Lower lobe of right lung (tissue), 2 donors: ENCODE measurements around the gene GIPC1. TPM values are rescaled to one million over a fixed set of nuclear protein-coding genes. Genes with fewer than 3 reads are reported as not detected.

Experiments used
- ATAC-seq, 2 donors: fragments of 200-7000 bp; cut with Tn5 transposase; one replicate each; pipeline ENCODE4 v1.9.1; 2020 to 2022; ENCODE audit warnings: mild to moderate bottlenecking in 2 of 2, moderate library complexity in 2 of 2
- DNase-seq: peaks from one replicate; pipeline ENCODE4 v3.0.0-alpha.2; 2020
- H3K27ac ChIP-seq: fragments of 200-600 bp; one replicate; pipeline ENCODE4 v1.8.0; 2022
- H3K27me3 ChIP-seq: fragments of 200-600 bp; one replicate; pipeline ENCODE4 v1.8.0; 2022; ENCODE audit warnings: low read depth
- H3K36me3 ChIP-seq: fragments of 200-600 bp; one replicate; pipeline ENCODE4 v1.8.0; 2022; ENCODE audit warnings: mild to moderate bottlenecking
- H3K4me1 ChIP-seq: fragments of 200-600 bp; one replicate; pipeline ENCODE4 v1.8.0; 2022
- H3K4me3 ChIP-seq: fragments of 200-600 bp; one replicate; pipeline ENCODE4 v1.8.0; 2022; ENCODE audit warnings: mild to moderate bottlenecking
- H3K9me3 ChIP-seq: fragments of 200-600 bp; one replicate; pipeline ENCODE4 v1.8.0; 2022
- intact Hi-C: fragments of 100-400 bp; cut with DNase I; formaldehyde crosslinking; loops from one replicate; pipeline ENCODE4 v1.11.0; 2022
- total RNA-seq: library from RNA; stranded (reverse); fragmentation: NEBNext Ultra II Directional; extraction: Animal tissue kit (Norgen Biotek cat#: 25700); gene quantifications from one replicate; pipeline ENCODE4 v1.2.1, GENCODE V29; 2021
- TF ChIP-seq, protein P1 (sequence below): fragments of 200-600 bp; IDR thresholded peaks from one replicate; pipeline ENCODE4 v1.8.0; 2022; ENCODE audit warnings: antibody characterized with exemption, mild to moderate bottlenecking
- donor health status: DM: no; HTN: yes; CAD: no; lungs with severe emphysema.

GIPC1 gene
- total RNA-seq, 1 donor from 2014 or later, result 72.1 TPM

DNA sequence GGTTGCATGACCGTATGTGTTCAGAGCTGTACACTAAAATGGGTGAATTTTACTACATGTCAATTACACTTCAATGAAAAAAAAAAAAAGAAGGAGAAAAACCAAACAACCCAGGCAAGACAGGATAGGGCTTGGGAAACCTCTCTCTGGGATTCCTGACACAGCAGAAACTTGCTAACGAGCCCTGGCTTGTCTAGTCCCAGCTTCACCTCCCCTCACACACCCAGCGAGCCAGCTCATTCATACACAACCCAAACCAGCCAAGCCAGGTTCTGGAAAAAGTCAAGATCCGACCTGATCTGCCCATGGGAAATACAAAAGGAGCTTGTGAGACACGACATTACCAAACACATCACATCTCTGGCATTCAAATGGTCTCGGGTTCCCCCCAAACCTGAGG is 29.8 kb upstream of the GIPC1 start:
- TF ChIP-seq, protein P1, sequence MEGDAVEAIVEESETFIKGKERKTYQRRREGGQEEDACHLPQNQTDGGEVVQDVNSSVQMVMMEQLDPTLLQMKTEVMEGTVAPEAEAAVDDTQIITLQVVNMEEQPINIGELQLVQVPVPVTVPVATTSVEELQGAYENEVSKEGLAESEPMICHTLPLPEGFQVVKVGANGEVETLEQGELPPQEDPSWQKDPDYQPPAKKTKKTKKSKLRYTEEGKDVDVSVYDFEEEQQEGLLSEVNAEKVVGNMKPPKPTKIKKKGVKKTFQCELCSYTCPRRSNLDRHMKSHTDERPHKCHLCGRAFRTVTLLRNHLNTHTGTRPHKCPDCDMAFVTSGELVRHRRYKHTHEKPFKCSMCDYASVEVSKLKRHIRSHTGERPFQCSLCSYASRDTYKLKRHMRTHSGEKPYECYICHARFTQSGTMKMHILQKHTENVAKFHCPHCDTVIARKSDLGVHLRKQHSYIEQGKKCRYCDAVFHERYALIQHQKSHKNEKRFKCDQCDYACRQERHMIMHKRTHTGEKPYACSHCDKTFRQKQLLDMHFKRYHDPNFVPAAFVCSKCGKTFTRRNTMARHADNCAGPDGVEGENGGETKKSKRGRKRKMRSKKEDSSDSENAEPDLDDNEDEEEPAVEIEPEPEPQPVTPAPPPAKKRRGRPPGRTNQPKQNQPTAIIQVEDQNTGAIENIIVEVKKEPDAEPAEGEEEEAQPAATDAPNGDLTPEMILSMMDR, result no peak
- Histone ChIP-seq H3K4me3 (no peak overlapping the region), H3K4me1 (peaks cover 6% of the 10 kb centered on the region), H3K27ac (no peak overlapping the region), H3K27me3 (no peaks in the 10 kb centered on the region), H3K9me3 (no peaks in the 10 kb centered on the region), H3K36me3 (no peaks in the 10 kb centered on the region)
- intact Hi-C loops, result no loop called here
- DNase-seq (no peak), ATAC-seq (no peak)

DNA sequence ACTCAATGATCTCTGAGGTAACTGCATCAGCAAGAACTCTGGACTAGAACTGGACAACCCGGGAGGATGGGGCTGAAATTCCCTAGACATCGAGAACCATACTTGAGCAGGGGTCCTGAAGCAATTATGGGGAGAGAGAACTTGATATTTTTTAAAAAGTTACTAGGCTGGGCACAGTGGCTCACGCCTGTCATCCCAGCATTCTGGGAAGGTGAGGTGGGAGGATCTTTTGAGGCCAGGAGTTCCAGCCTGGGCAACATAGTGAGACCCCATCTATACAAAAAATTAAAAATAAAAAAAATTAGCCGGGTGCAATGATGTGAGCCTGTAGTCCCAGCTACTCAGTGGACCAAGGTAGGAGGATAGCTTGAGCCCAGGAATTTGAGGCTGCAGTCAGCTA is 24.6 kb upstream of the GIPC1 start:
- H3K27me3 ChIP-seq, result no peaks in the 10 kb centered on the region
- DNase-seq (no peak), ATAC-seq (no peak)
- peaks cover 14% of the 10 kb centered on the region for H3K36me3 ChIP-seq
- H3K4me1 ChIP-seq, result peaks cover 29% of the 10 kb centered on the region
- H3K9me3 ChIP-seq, result no peaks in the 10 kb centered on the region
- TF ChIP-seq, protein P1, result no peak
- no peak overlapping the region for H3K4me3 ChIP-seq
- peak overlapping the region; percentile 99 for H3K27ac ChIP-seq
- intact Hi-C loops, result no loop called here

DNA sequence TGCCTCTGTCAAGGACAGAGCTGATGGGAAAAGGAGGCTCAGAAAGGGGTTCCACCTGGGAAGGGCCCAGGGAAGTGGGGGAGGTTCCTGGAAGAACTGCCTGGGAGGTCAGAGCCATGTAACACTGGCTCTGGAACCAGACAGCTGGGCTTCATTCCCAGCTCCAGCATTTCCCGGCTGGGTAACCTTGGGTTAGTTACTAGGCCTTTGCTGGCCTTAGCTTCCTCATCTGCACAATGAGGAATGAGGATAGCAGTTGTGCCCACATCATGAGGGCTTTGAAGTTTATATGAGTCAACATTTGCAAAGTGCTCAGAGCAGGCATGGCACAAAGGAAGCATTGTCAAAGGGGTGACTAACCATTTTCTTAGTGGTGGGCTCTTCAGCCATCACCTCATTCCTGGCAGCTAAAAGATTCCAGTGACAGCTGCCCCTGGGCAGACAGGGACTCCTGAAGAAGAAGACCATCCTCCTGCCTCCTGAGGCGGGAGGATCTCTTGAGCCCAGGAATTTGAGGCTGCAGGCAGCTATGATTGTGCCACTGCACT is 24.0 kb upstream of the GIPC1 start:
- intact Hi-C loops, result no loop called here
- TF ChIP-seq, protein P1, result no peak
- Histone ChIP-seq H3K36me3 (peaks cover 20% of the 10 kb centered on the region), H3K27ac (peak overlapping the region; percentile 99), H3K9me3 (no peaks in the 10 kb centered on the region), H3K4me3 (no peak overlapping the region), H3K4me1 (peaks cover 35% of the 10 kb centered on the region), H3K27me3 (no peaks in the 10 kb centered on the region)
- ATAC-seq, result no peak
- no peak for DNase-seq

DNA sequence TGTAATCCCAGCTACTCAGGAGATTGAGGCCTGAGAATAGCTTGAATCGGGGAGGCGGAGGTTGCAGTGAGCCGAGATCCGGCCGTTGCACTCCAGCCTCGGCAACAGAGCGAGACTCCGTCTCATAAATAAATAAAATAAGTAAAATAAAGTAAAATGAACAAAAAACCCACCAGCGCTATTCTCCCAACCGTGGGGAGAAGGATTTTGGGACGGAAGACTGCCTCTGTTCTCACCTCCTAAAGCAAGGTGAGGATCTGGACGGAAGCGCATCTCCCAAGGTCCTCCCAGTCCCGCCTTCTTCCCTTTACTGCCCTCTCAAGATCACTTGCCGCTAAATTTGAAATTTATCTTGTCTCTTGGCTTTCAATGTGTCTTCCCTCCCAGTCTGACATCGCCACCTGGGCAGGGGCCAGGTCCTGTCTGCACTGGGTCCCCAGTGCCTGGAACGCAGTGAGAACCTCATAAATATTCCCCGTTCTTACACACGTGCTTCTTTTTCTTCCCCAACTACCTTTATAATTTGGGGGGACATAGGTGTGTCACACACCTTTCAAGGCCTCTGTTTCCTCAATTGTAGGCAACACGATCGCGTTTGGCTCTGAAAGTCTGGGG is 23.4 kb upstream of the GIPC1 start:
- Histone ChIP-seq H3K27me3 (no peaks in the 10 kb centered on the region), H3K27ac (peak overlapping the region; percentile 99), H3K4me3 (no peak overlapping the region), H3K4me1 (peaks cover 41% of the 10 kb centered on the region), H3K9me3 (no peaks in the 10 kb centered on the region), H3K36me3 (peaks cover 26% of the 10 kb centered on the region)
- intact Hi-C loops, result no loop called here
- DNase-seq, result no peak
- TF ChIP-seq, protein P1, result no peak
- ATAC-seq, result no peak

DNA sequence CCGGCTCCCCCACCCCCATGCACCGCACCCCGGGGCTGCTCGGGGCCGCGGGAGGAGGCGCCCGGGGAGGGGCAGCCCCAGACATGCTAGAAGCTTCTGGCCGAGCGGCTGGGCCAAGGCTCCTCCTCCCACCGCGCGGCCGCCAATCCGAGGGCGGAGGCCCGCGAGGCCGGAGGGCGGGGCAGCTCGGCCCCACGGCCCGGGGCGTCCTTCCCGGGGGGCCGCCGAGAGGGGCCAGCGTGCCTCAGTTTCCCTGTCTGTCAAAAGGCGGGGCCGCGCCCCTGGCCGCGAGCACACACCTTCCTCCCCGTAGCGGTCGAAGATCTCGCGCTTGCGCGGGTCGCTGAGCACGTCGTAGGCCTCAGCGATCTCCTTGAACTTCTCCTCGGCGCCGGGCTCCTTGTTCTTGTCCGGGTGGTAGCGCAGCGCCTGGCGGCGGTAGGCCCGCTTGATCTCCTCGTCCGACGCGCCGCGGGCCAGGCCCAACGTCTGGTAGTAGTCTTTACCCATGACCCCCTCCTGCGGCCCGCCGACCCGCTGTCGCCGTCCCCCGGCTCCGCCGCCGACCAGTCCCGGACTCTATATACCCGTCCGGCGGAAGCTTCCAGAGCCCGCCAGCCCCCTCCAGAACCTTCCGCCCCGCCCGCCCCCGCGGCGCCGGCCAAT is 22.0 kb upstream of the GIPC1 start, which contains the start of gene DNAJB1:
Gene DNAJB1, minus strand, starts transcription at position 558 of the 666 bp plus-strand sequence. Its CDS starts 48 bp downstream, at position 510.
- peak within 1 kb of the TSS; percentile 99 for H3K27ac ChIP-seq
- ATAC-seq (peak; percentile 88 to 89), DNase-seq (peak; percentile 89)
- H3K27me3 ChIP-seq, result no peaks in the 10 kb centered on the region
- H3K9me3 ChIP-seq, result no peaks in the 10 kb centered on the region
- TF ChIP-seq, protein P1, result no peak
- H3K4me3 ChIP-seq, result peak within 1 kb of the TSS; percentile 97
- peaks cover 38% of the 10 kb centered on the region for H3K36me3 ChIP-seq
- intact Hi-C loops, result no loop called here
- peaks cover 52% of the 10 kb centered on the region for H3K4me1 ChIP-seq
